Calu3 (cell line): ENCODE data around the gene ARL5A. TPM values are rescaled to one million over a fixed set of nuclear protein-coding genes. Genes with fewer than 3 reads are reported as not detected.
"Not testable (repeated sequence)": the region's sequence is repeated elsewhere in the genome, so short reads cannot be mapped to it uniquely, and the experiment has no call there.

Experiments used
- BruUV-seq: library from RNA; stranded (reverse); fragments of 400-500 nt; replicated peaks from 2 replicates; lab custom pipeline; 2021; lab: Mats Ljungman, UMichigan
- CTCF ChIA-PET: fragments of 300-600 bp; sonication (Branson Sonifier 250); formaldehyde crosslinking; loops from one replicate; lab custom pipeline; 2022; ENCODE audit warnings: antibody characterized with exemption; lab: Charles Lee
- DNase-seq: peaks from one replicate; pipeline ENCODE4 v3.0.0; 2022
- H3K27ac Mint-ChIP-seq: one replicate; pipeline ENCODE4 v1.8.0; 2022; ENCODE audit warnings: mixed read lengths; ENCODE audit not compliant: unreplicated experiment
- H3K27me3 Mint-ChIP-seq: one replicate; pipeline ENCODE4 v1.8.0; 2022; ENCODE audit warnings: mixed read lengths; ENCODE audit not compliant: unreplicated experiment
- H3K36me3 Mint-ChIP-seq: one replicate; pipeline ENCODE4 v1.8.0; 2022; ENCODE audit warnings: mild to moderate bottlenecking, moderate library complexity, mixed read lengths; ENCODE audit not compliant: insufficient read depth, unreplicated experiment
- H3K4me1 Mint-ChIP-seq: one replicate; pipeline ENCODE4 v1.8.0; 2022; ENCODE audit warnings: mild to moderate bottlenecking, low read depth, mixed read lengths; ENCODE audit not compliant: unreplicated experiment
- H3K4me3 Mint-ChIP-seq: one replicate; pipeline ENCODE4 v1.8.0; 2022; ENCODE audit warnings: mild to moderate bottlenecking, low read depth, moderate library complexity, mixed read lengths; ENCODE audit not compliant: unreplicated experiment
- H3K9me3 Mint-ChIP-seq: one replicate; pipeline ENCODE4 v1.8.0; 2022; ENCODE audit warnings: low read depth, mixed read lengths; ENCODE audit not compliant: unreplicated experiment
- CTCF ChIP-seq: fragments of 200-600 bp; IDR thresholded peaks from one replicate; pipeline ENCODE4 v1.8.0; 2022; ENCODE audit warnings: antibody characterized with exemption; ENCODE audit not compliant: unreplicated experiment
- intact Hi-C: fragments of 100-400 bp; cut with micrococcal nuclease; formaldehyde crosslinking; loops from one replicate; pipeline ENCODE4 v1.10.0; 2022; ENCODE audit not compliant: unreplicated experiment
- total RNA-seq: library from RNA; stranded (reverse); gene quantifications from 2 replicates; pipeline ENCODE4 v1.2.3, GENCODE V29; 2022

The ARL5A gene
- total RNA-seq, 1 experiment from 2014 or later: 53.7 TPM

- Mint-ChIP-seq H3K36me3 (peaks cover 5% of the 10 kb centered on the region), H3K27me3 (no peaks in the 10 kb centered on the region), H3K4me1 (peaks cover 9% of the 10 kb centered on the region), H3K27ac (no peak overlapping the region), H3K9me3 (no peaks in the 10 kb centered on the region), H3K4me3 (no peak overlapping the region)
- no peak for TF ChIP-seq CTCF
- DNase-seq: no peak
- CTCF ChIA-PET: no interaction called here
- intact Hi-C loops: no loop called here
- BruUV-seq: no TSS peak
Observed at GRCh38 chr2:151799886-151800292, 28.3 kb downstream of the ARL5A start.

- no peak for TF ChIP-seq CTCF
- no peak overlapping the region for H3K4me3 Mint-ChIP-seq
Observed at GRCh38 chr2:151796774-151797173, 31.4 kb downstream of the ARL5A start.

GRCh38 chr2:151795646-151796240 lies 32.5 kb downstream of the ARL5A start:
- no peak for DNase-seq
- Mint-ChIP-seq H3K4me1 (peaks cover 9% of the 10 kb centered on the region), H3K4me3 (no peak overlapping the region), H3K27ac (no peak overlapping the region), H3K9me3 (no peaks in the 10 kb centered on the region), H3K27me3 (no peaks in the 10 kb centered on the region), H3K36me3 (peaks cover 6% of the 10 kb centered on the region)
- BruUV-seq: no TSS peak
- intact Hi-C loops: no loop called here
- CTCF ChIA-PET: no interaction called here
- TF ChIP-seq CTCF: no peak

More at GRCh38 chr2:151796774-151797173, 31.4 kb downstream of the ARL5A start:
- no peak overlapping the region for H3K27ac Mint-ChIP-seq
- intact Hi-C loops: no loop called here
- no peaks in the 10 kb centered on the region for H3K9me3 Mint-ChIP-seq
- peaks cover 9% of the 10 kb centered on the region for H3K4me1 Mint-ChIP-seq
- no TSS peak for BruUV-seq
- no peaks in the 10 kb centered on the region for H3K27me3 Mint-ChIP-seq
- CTCF ChIA-PET: no interaction called here
- peaks cover 5% of the 10 kb centered on the region for H3K36me3 Mint-ChIP-seq
- no peak for DNase-seq

GRCh38 chr2:151794422-151794821 lies 33.8 kb downstream of the ARL5A start:
- H3K27ac Mint-ChIP-seq, BruUV-seq, H3K27me3 Mint-ChIP-seq, DNase-seq, H3K4me1 Mint-ChIP-seq, H3K9me3 Mint-ChIP-seq, CTCF ChIA-PET, H3K36me3 Mint-ChIP-seq, H3K4me3 Mint-ChIP-seq, intact Hi-C loops: not testable (repeated sequence)

GRCh38 chr2:151793123-151793522 lies 35.1 kb downstream of the ARL5A start:
- H3K4me3 Mint-ChIP-seq: no peak overlapping the region
- CTCF ChIA-PET: no interaction called here
- intact Hi-C loops: no loop called here
- peaks cover 9% of the 10 kb centered on the region for H3K4me1 Mint-ChIP-seq
- no peak overlapping the region for H3K27ac Mint-ChIP-seq
- H3K9me3 Mint-ChIP-seq: no peaks in the 10 kb centered on the region
- no TSS peak for BruUV-seq
- H3K27me3 Mint-ChIP-seq: no peaks in the 10 kb centered on the region
- no peak for TF ChIP-seq CTCF
- peaks cover 9% of the 10 kb centered on the region for H3K36me3 Mint-ChIP-seq
- DNase-seq: no peak
